HL-60 (cell line): ENCODE data around the gene HIP1.

Experiments used
- CTCF ChIP-seq: IDR thresholded peaks from one replicate; pipeline ENCODE4 v1.5.1; 2011; ENCODE audit warnings: low read length, control low read depth, inconsistent platforms; ENCODE audit not compliant: insufficient read depth
- POLR2AphosphoS5 ChIP-seq: IDR thresholded peaks from 2 replicates; pipeline ENCODE4 v1.6.1; 2012; ENCODE audit warnings: low read depth
- REST ChIP-seq: IDR thresholded peaks from 2 replicates; pipeline ENCODE4 v1.6.1; 2012; ENCODE audit warnings: low read depth; ENCODE audit not compliant: insufficient replicate concordance

DNA sequence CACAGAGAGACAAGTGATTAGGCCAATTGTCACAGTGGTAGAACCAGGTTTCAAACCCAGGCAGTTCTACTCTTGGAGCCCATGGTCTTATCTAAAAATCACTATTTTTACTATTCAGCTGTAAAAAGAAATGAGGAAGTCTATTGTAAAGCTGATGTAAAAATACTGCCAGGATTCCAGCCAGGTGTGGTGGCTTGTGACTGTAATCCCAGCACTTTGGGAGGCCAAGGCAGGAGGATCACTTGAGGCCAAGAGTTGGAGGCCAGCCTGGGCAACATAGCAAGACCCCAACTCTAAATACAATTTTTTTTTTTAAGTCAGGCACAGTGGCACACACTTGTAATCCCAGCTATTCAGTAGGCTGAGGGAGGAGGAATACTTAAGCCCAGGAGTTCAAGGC lies 40.4 kb downstream of the HIP1 start:
- TF ChIP-seq CTCF: no peak
- no peak for TF ChIP-seq REST
- no peak for TF ChIP-seq POLR2AphosphoS5
